ENCODE data around the gene KLF13. TPM values are rescaled to one million over a fixed set of nuclear protein-coding genes. Genes with fewer than 3 reads are reported as not detected.
A peak's percentile ranks its signal among the peaks of the same experiment; 100 is the strongest.

The KLF13 gene
- total RNA-seq, 3 donors from 2014 or later = 26.3 to 52.2 (median 28.2) TPM

DNA sequence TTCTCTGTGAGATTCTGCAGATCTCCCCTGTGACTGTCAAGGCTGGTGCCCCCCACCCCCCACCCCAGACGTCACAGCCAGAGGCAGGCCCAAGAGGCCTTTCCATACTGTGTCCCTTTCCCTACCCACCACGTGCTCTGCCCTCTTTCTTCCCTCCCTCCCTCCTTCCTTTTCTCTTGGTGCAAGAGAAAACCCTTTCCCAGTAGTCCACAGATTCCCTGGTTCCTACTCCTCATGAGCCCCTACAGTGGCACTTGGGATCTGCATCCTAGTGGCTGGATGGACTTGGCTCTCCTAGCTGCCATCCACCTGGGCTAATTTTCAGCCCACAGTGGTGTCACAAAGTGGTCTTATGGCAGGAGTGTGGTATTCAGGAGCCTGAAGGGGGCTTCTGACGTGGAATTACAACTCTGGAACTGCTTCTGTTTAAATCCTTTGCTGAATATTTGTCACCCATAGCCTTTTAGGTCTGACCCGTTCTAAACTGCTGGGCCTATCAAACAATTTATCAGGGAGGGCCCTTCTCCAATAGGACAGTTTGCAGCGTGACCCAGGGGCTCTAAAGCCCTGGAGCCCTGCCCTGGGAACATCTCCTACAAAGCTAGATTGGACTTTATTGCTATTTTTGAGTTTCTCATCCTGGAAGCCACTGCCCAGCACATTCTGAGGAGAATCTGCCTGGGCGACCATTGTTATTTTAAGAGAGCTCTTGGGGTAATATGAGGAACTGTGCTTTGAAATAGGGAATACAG is 35.3 kb downstream of the KLF13 start:
- Histone ChIP-seq H3K4me3 (no peak overlapping the region), H3K36me3 (no peaks in the 10 kb centered on the region), H3K4me1 (peaks cover 0 to 16% of the 10 kb centered on the region in 2 donors), H3K9me3 (no peaks in the 10 kb centered on the region), H3K27me3 (no peaks in the 10 kb centered on the region), H3K27ac (peak overlapping the region; percentile 8 to 10)
- intact Hi-C loops (cut with DNase I; ENCODE audit: low total_unique reads) = no loop called here
- TF ChIP-seq POLR2A (IDR thresholded peaks at IDR 0.05) (no peak), POLR2AphosphoS5 (IDR thresholded peaks at IDR 0.05) (no peak)
- TF ChIP-seq, protein P1, sequence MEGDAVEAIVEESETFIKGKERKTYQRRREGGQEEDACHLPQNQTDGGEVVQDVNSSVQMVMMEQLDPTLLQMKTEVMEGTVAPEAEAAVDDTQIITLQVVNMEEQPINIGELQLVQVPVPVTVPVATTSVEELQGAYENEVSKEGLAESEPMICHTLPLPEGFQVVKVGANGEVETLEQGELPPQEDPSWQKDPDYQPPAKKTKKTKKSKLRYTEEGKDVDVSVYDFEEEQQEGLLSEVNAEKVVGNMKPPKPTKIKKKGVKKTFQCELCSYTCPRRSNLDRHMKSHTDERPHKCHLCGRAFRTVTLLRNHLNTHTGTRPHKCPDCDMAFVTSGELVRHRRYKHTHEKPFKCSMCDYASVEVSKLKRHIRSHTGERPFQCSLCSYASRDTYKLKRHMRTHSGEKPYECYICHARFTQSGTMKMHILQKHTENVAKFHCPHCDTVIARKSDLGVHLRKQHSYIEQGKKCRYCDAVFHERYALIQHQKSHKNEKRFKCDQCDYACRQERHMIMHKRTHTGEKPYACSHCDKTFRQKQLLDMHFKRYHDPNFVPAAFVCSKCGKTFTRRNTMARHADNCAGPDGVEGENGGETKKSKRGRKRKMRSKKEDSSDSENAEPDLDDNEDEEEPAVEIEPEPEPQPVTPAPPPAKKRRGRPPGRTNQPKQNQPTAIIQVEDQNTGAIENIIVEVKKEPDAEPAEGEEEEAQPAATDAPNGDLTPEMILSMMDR (IDR thresholded peaks at IDR 0.05) = no peak
- DNase-seq (ENCODE audit: low spot score in 2 of 2) = no peak

DNA sequence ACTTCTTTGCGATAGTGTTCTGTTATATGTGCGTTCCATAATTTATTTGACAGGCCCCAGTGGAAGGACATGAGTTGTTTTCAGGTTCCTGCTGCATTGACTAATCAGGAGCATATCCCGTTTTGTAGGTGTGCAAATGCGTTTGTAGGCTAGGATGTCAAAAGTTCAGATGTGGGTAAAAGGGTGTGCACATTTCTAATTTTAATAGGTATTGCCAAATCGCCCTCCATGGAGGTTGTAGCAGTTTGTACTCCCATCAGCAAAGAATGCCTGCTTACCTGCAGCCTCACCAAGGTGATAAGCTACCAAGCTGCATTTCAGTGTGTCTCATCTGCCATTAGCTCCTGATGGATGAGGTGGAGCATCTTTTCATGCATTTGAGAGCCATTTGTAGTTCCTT is 36.3 kb downstream of the KLF13 start:
- H3K27ac ChIP-seq = no peak overlapping the region
- peaks cover 0 to 16% of the 10 kb centered on the region in 2 donors for H3K4me1 ChIP-seq
- H3K9me3 ChIP-seq = no peaks in the 10 kb centered on the region
- H3K27me3 ChIP-seq = no peaks in the 10 kb centered on the region
- no peak for TF ChIP-seq POLR2AphosphoS5 (IDR thresholded peaks at IDR 0.05)
- TF ChIP-seq POLR2A (IDR thresholded peaks at IDR 0.05) = no peak
- TF ChIP-seq, protein P1 (IDR thresholded peaks at IDR 0.05) = no peak
- intact Hi-C loops (cut with DNase I; ENCODE audit: low total_unique reads) = no loop called here
- H3K36me3 ChIP-seq = no peaks in the 10 kb centered on the region
- no peak for DNase-seq (ENCODE audit: low spot score in 2 of 2)
- H3K4me3 ChIP-seq = no peak overlapping the region

DNA sequence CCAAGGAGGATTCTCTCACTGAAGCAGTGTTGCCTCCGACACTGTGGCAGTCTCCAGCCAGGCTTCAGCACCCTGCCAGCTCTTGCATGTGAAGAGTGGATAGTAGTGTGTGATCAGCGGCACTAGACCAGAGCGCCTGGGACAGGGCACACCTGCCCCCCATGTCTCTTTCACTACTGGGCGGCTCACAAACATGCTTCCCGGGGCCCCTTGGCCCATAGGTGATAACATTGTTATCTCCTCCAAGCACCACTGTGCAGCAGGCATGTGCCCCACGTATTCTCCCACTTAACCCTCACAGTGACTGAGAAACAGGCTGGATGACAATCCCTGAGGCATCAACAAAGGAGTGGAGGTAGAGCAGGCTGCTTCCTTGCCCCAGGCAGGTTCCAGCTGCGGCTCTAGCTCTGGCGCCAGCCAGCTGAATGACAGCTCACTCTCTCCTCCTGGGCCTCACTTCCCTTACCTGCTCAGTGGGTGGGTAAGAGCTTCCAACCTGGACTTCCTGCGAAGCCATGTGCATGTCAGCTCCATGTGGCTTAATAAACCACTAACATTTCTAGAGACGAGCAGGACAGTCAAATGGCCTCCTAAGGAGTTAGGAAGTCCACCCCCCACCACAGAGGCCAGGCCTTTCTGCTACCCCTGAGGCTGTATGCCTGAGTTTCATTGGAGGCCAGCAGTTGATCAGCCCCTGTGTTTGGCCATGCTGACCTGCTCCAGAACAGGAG is 37.8 kb downstream of the KLF13 start:
- Histone ChIP-seq H3K27ac (peak overlapping the region; percentile 76 to 84), H3K36me3 (no peaks in the 10 kb centered on the region), H3K27me3 (no peaks in the 10 kb centered on the region), H3K4me1 (peaks cover 0 to 16% of the 10 kb centered on the region in 2 donors), H3K4me3 (no peak overlapping the region), H3K9me3 (no peaks in the 10 kb centered on the region)
- TF ChIP-seq, protein P1 (IDR thresholded peaks at IDR 0.05) = no peak
- TF ChIP-seq POLR2A (IDR thresholded peaks at IDR 0.05) (no peak), POLR2AphosphoS5 (IDR thresholded peaks at IDR 0.05) (no peak)
- no peak for DNase-seq (ENCODE audit: low spot score in 2 of 2)
- intact Hi-C loops (cut with DNase I; ENCODE audit: low total_unique reads) = no loop called here

DNA sequence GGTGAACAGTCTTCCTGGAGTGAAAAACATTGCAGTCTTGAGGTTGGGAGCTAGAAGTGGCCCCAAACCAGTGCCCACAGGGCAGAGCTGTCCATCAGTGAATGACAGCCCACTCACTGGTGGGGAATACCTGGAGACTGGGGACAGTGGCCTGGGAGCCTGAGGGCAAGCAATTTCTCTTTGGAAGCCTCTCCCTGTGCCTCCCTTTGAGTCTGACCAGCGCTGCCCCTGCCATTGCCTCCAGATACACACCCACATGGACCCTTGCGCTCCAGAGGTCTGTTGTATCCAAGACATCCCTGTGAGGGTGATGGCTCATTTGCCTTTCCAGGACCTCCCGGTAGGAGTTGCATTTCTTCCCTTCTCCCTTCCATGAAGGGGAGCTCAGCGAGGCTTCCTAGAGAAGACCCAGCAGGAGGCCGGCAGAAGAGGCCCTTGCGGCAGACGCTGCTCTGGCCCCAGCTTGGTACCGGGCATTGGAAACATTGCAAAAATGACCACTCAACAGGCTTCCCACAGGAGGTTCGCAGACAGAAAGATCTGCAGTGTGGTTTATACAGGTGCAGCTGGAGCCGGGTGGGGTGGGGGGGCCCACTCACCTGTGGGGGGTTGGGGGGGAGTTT is 38.5 kb downstream of the KLF13 start:
- H3K36me3 ChIP-seq = no peaks in the 10 kb centered on the region
- H3K4me1 ChIP-seq = peaks cover 0 to 16% of the 10 kb centered on the region in 2 donors
- intact Hi-C loops (cut with DNase I; ENCODE audit: low total_unique reads) = no loop called here
- H3K27me3 ChIP-seq = no peaks in the 10 kb centered on the region
- H3K27ac ChIP-seq = peak overlapping the region; percentile 76 to 84
- TF ChIP-seq, protein P1 (IDR thresholded peaks at IDR 0.05) = no peak
- TF ChIP-seq POLR2AphosphoS5 (IDR thresholded peaks at IDR 0.05) = no peak
- TF ChIP-seq POLR2A (IDR thresholded peaks at IDR 0.05) = no peak
- no peak for DNase-seq (ENCODE audit: low spot score in 2 of 2)
- no peaks in the 10 kb centered on the region for H3K9me3 ChIP-seq
- peak overlapping the region in 2 of 3 donors; percentile 45 to 50 for H3K4me3 ChIP-seq

Measured in breast epithelium (tissue), 4 donors.